SK-N-MC (cell line): Measurements from ENCODE around the gene FAM13A.

Source experiments
- DNase-seq: peaks from one replicate; pipeline ENCODE4 v3.0.0-alpha.2; 2011; ENCODE audit warnings: low read depth, low spot score
- H3K27ac ChIP-seq: fragments of 200-600 bp; sonication (generic); 2 replicates; pipeline ENCODE4 v1.5.1; 2016; ENCODE audit warnings: mixed run types
- H3K36me3 ChIP-seq: fragments of 200-600 bp; sonication (generic); 2 replicates; pipeline ENCODE4 v1.6.1; 2017; ENCODE audit warnings: antibody characterized with exemption, low read length, mixed read lengths; ENCODE audit not compliant: insufficient read depth
- H3K4me3 ChIP-seq: fragments of 200-600 bp; sonication (generic); 2 replicates; pipeline ENCODE4 v1.5.1; 2016
- H3K9ac ChIP-seq: fragments of 200-600 bp; sonication (generic); 2 replicates; pipeline ENCODE4 v1.8.0; 2017; ENCODE audit warnings: mixed run types, mixed read lengths; ENCODE audit not compliant: insufficient read length
- H3K9me3 ChIP-seq: fragments of 200-600 bp; sonication (generic); 2 replicates; pipeline ENCODE4 v1.6.1; 2017; ENCODE audit warnings: low read depth, mild to moderate bottlenecking, antibody characterized with exemption, low read length, moderate library complexity, mixed read lengths
- EZH2 ChIP-seq: fragments of 200-600 bp; sonication (generic); IDR thresholded peaks from one replicate; pipeline ENCODE4 v1.6.1; 2017; ENCODE audit warnings: antibody characterized with exemption
- FOXP2 ChIP-seq: optimal IDR thresholded peaks from 2 replicates; pipeline ENCODE3; 2011; ENCODE audit warnings: mild to moderate bottlenecking, moderate library complexity; ENCODE audit not compliant: insufficient read depth; ENCODE audit errors: extremely low read length, control extremely low read depth
- POLR2AphosphoS5 ChIP-seq: IDR thresholded peaks from 2 replicates; pipeline ENCODE4 v1.6.1; 2012; ENCODE audit warnings: mild to moderate bottlenecking, low read depth, low read length, borderline replicate concordance

The FAM13A gene

DNA sequence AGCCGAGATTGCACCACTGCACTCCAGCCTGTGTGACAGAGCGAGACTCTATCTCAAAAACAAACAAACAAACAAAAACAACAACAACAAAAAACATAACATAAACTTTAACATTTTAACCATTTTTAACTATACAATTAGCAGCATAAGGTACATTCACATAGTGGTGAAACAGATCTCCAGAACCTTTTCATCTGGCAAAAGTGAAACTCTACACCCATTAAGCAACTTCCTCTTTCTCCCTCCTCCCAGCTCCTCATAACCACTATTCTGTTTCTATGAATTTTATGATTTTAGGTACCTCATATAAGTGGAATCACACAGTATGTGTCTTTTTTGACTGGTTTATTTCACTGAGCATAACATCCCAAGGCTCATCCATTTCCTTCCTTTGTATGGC, 103.6 kb downstream of the FAM13A start:
- H3K9me3 ChIP-seq = no peaks in the 10 kb centered on the region
- no peak overlapping the region for H3K27ac ChIP-seq
- no peak for DNase-seq
- TF ChIP-seq FOXP2 (no peak), POLR2AphosphoS5 (no peak), EZH2 (no peak)
- H3K36me3 ChIP-seq = no peaks in the 10 kb centered on the region
- no peak overlapping the region for H3K9ac ChIP-seq
- no peak overlapping the region for H3K4me3 ChIP-seq

GRCh38 chr4:88952081-88952480, 104.9 kb downstream of the FAM13A start:
- no peaks in the 10 kb centered on the region for H3K9me3 ChIP-seq

DNA sequence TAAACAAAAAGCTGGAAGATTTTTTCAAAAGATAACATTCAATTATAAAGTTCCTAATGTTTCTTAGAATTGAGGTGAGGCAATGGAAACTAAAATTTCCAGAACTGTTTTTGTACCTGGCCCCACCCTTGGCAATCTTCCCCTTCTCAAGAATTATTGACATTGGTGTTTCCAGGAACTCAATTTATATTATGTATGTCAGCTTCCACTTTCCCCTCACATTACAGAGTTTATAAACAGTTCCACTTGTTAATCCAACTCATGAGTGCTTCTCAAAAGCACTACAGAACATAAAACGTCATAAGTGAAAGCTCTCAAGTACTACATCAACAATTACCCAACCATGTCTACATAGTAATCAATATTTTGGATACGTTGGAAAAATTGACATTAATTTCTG, 107.4 kb downstream of the FAM13A start:
- H3K9me3 ChIP-seq = no peaks in the 10 kb centered on the region
- no peak overlapping the region for H3K27ac ChIP-seq
- no peak overlapping the region for H3K9ac ChIP-seq
- TF ChIP-seq POLR2AphosphoS5 (no peak), FOXP2 (no peak), EZH2 (no peak)
- H3K36me3 ChIP-seq = no peaks in the 10 kb centered on the region
- DNase-seq = no peak
- H3K4me3 ChIP-seq = no peak overlapping the region

More at GRCh38 chr4:88952081-88952480, 104.9 kb downstream of the FAM13A start:
- DNase-seq = no peak
- Histone ChIP-seq H3K4me3 (no peak overlapping the region), H3K9ac (no peak overlapping the region), H3K36me3 (no peaks in the 10 kb centered on the region), H3K27ac (no peak overlapping the region)
- TF ChIP-seq FOXP2 = no peak
- no peak for TF ChIP-seq POLR2AphosphoS5
- no peak for TF ChIP-seq EZH2

- no peaks in the 10 kb centered on the region for H3K9me3 ChIP-seq
- no peak for DNase-seq
- peaks cover 4% of the 10 kb centered on the region; the same call in 1 of the 2 replicates for H3K36me3 ChIP-seq
- no peak for TF ChIP-seq POLR2AphosphoS5
- TF ChIP-seq FOXP2 = no peak
- TF ChIP-seq EZH2 = no peak
- no peak overlapping the region for H3K27ac ChIP-seq
- no peak overlapping the region for H3K4me3 ChIP-seq
- H3K9ac ChIP-seq = no peak overlapping the region
These were observed 116.5 kb downstream of the FAM13A start for GRCh38 chr4:88940506-88940905.

- peaks cover 4% of the 10 kb centered on the region; the same call in 1 of the 2 replicates for H3K36me3 ChIP-seq
- no peak for DNase-seq
- TF ChIP-seq EZH2 (no peak), POLR2AphosphoS5 (no peak), FOXP2 (no peak)
- H3K9ac ChIP-seq = no peak overlapping the region
- H3K9me3 ChIP-seq = no peaks in the 10 kb centered on the region
- H3K4me3 ChIP-seq = no peak overlapping the region
- H3K27ac ChIP-seq = no peak overlapping the region
These were observed 117.3 kb downstream of the FAM13A start for GRCh38 chr4:88939697-88940096.

GRCh38 chr4:88938138-88938537, 118.8 kb downstream of the FAM13A start:
- H3K9me3 ChIP-seq = no peaks in the 10 kb centered on the region
- no peak overlapping the region for H3K4me3 ChIP-seq
- H3K36me3 ChIP-seq = peaks cover 4% of the 10 kb centered on the region; the same call in 1 of the 2 replicates
- peak; percentile 5 for DNase-seq
- TF ChIP-seq POLR2AphosphoS5 (no peak), FOXP2 (no peak), EZH2 (no peak)
- no peak overlapping the region for H3K9ac ChIP-seq
- no peak overlapping the region for H3K27ac ChIP-seq

DNA sequence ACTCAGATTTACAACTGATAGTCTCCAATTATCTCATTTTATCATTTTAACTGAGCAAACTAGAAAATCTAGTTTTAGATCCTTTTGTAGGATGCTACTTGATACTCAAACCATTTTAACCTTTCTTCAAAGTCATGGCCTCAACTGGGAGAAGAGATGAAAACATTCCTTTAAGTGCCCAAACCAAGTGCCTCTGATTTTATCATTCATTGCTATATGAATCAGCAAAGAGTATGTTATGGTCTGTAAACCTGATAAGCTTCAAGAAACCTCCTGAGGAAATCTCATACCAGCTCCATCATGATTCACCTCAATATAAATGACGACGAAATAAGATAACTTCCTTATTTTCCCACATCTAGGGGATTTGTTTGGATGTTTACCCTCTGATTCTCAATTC, 119.9 kb downstream of the FAM13A start:
- no peak overlapping the region for H3K4me3 ChIP-seq
- no peak overlapping the region for H3K27ac ChIP-seq
- DNase-seq = no peak
- H3K9me3 ChIP-seq = no peaks in the 10 kb centered on the region
- no peak overlapping the region for H3K9ac ChIP-seq
- TF ChIP-seq FOXP2 (no peak), POLR2AphosphoS5 (no peak), EZH2 (no peak)
- peaks cover 4% of the 10 kb centered on the region; the same call in 1 of the 2 replicates for H3K36me3 ChIP-seq

DNA sequence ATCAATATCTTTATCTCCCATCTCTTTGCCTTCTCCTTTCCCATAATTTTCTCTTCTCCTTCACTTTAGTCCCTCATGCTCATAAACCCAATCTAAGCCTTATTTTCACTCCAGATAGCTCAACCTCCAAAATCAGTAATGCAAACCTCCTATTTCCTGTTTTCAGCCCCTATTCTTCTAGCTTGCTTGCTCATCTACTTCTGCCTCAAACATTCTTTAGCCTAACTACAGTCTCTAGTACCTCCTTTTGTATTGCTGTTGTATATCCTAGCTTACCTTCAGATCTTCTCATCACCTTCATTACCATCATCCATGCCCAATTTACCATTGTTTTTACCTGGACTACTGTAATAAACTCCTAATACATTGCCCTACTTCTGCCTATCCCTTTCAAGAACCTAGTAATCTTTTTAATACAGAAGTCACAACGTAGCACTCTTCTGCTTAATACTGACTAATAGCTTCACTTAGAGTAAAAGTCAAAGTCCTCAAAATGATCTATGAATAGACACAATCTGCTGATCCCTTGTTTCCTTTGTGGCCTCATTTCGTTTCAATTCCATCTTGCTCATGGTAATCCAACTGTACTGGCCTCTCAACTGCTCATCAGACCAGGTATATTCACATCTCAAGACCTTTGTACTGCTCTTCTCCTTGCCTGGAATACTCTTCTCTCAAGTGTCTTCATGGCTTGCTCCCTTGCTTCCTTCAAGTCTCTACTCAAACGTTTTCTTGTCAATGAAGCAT, 123.4 kb downstream of the FAM13A start:
- H3K9ac ChIP-seq = no peak overlapping the region
- TF ChIP-seq POLR2AphosphoS5 (no peak), EZH2 (no peak)
- peaks cover 4% of the 10 kb centered on the region; the same call in 1 of the 2 replicates for H3K36me3 ChIP-seq
- no peak overlapping the region for H3K27ac ChIP-seq
- no peaks in the 10 kb centered on the region for H3K9me3 ChIP-seq
- no peak overlapping the region for H3K4me3 ChIP-seq
- DNase-seq = no peak

DNA sequence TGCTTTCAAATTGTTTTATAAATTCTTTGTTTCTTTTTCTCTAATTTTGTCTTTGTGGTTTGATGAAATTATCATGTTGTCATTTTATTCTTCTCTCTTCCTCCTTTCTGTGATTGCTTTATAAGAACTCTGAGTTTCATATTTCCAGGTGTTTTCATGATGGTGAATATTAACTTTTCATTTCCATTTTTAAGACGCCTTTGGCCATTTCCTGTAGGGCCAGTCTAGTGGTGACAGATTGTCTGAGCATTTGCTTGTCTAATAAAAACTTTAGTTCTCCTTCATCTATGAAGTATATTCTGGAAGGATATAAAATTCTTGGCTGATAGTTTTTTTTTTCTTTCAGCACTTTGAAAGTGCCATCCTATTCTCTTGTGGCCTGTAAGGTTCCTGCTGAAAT, 128.1 kb downstream of the FAM13A start:
- Histone ChIP-seq H3K9me3 (no peaks in the 10 kb centered on the region), H3K27ac (no peak overlapping the region), H3K4me3 (no peak overlapping the region), H3K36me3 (no peaks in the 10 kb centered on the region; the same call in 1 of the 2 replicates), H3K9ac (no peak overlapping the region)
- DNase-seq = no peak
- TF ChIP-seq EZH2 = no peak
- no peak for TF ChIP-seq FOXP2
- TF ChIP-seq POLR2AphosphoS5 = no peak
